Measurements from ENCODE around the gene CALML3.
"Not testable (repeated sequence)": the region's sequence is repeated elsewhere in the genome, so short reads cannot be mapped to it uniquely, and the experiment has no call there.

The CALML3 gene

GRCh38 chr10:5524641-5525560, at the start of gene CALML3:
Gene CALML3 (plus strand): TSS chr10:5524961. CDS start chr10:5525086, 125 bp downstream.
- DNase-seq = no peak

GRCh38 chr10:5475088-5475487, 49.7 kb upstream of the CALML3 start:
- DNase-seq = not testable (repeated sequence)

GRCh38 chr10:5475974-5476807, 48.6 kb upstream of the CALML3 start:
- DNase-seq = not testable (repeated sequence)

- no peak for DNase-seq
Observed at GRCh38 chr10:5476918-5477525, 47.7 kb upstream of the CALML3 start.

- DNase-seq = no peak
Observed at GRCh38 chr10:5477948-5478693, 46.6 kb upstream of the CALML3 start.

GRCh38 chr10:5478694-5479305, 46.0 kb upstream of the CALML3 start:
- no peak for DNase-seq

- DNase-seq = no peak
Observed at GRCh38 chr10:5479481-5480161, 45.1 kb upstream of the CALML3 start.

GRCh38 chr10:5480162-5480941, 44.4 kb upstream of the CALML3 start:
- DNase-seq = no peak

GRCh38 chr10:5481121-5481520, 43.6 kb upstream of the CALML3 start:
- no peak for DNase-seq

- DNase-seq = no peak
Observed at GRCh38 chr10:5482016-5482415, 42.7 kb upstream of the CALML3 start.

GRCh38 chr10:5484205-5484604, 40.6 kb upstream of the CALML3 start:
- no peak for DNase-seq

GRCh38 chr10:5485290-5485689, 39.5 kb upstream of the CALML3 start:
- no peak for DNase-seq

- DNase-seq = no peak
Observed at GRCh38 chr10:5485948-5486852, 38.6 kb upstream of the CALML3 start.

- DNase-seq = no peak
Observed at GRCh38 chr10:5486853-5487235, 37.9 kb upstream of the CALML3 start.

GRCh38 chr10:5488272-5489161, 36.2 kb upstream of the CALML3 start:
- no peak for DNase-seq

- no peak for DNase-seq
Observed at GRCh38 chr10:5490032-5490431, 34.7 kb upstream of the CALML3 start.

- no peak for DNase-seq
Observed at GRCh38 chr10:5490698-5491464, 33.9 kb upstream of the CALML3 start.

GRCh38 chr10:5491477-5491876, 33.3 kb upstream of the CALML3 start:
- no peak for DNase-seq
